H1 (cell line): Measurements from ENCODE around the gene NME7. TPM values are rescaled to one million over a fixed set of nuclear protein-coding genes. Genes with fewer than 3 reads are reported as not detected.

Source experiments
- CTCF ChIA-PET: fragments of 300-600 bp; sonication (Branson Sonifier 250); formaldehyde crosslinking; loops from one replicate; lab custom pipeline; 2021; ENCODE audit not compliant: partially characterized antibody; lab: Charles Lee
- POLR2A ChIA-PET: fragments of 300-600 bp; sonication (Branson Sonifier 250); formaldehyde crosslinking; loops from one replicate; lab custom pipeline; 2021; ENCODE audit warnings: inconsistent platforms; ENCODE audit not compliant: partially characterized antibody; lab: Charles Lee
- DNase-seq, 2 experiments: peaks; one replicate each; pipeline versions ENCODE4 v3.0.0 to v3.0.0-alpha.2; 2010 to 2022; ENCODE audit warnings: low spot score in 2 of 2, low read depth in 1 of 2, mixed read lengths in 1 of 2
- FAIRE-seq: peaks from 2 replicates; lab custom pipeline; 2011; peaks lifted over from hg19 to GRCh38; lab: Jason Lieb, UNC
- H2AFZ ChIP-seq: 2 replicates; pipeline ENCODE4 v1.8.1; 2012; ENCODE audit warnings: low read length, inconsistent platforms
- H2AK5ac ChIP-seq: 2 replicates; pipeline ENCODE4 v1.6.1; 2013; ENCODE audit warnings: low read depth, low read length
- H2BK120ac ChIP-seq: replicated peaks from 2 replicates; pipeline ENCODE3; 2013; ENCODE audit warnings: low read depth, low read length, inconsistent platforms
- H2BK12ac ChIP-seq: 2 replicates; pipeline ENCODE4 v1.6.1; 2013; ENCODE audit warnings: low read depth, low read length
- H2BK15ac ChIP-seq: 2 replicates; pipeline ENCODE4 v1.6.1; 2013; ENCODE audit warnings: low read length
- H2BK20ac ChIP-seq: 2 replicates; pipeline ENCODE4 v1.6.1; 2013; ENCODE audit warnings: low read length
- H2BK5ac ChIP-seq: 2 replicates; pipeline ENCODE4 v1.6.1; 2013; ENCODE audit warnings: low read depth, low read length
- H3K14ac ChIP-seq: 2 replicates; pipeline ENCODE4 v1.6.1; 2013; ENCODE audit warnings: inconsistent platforms; ENCODE audit not compliant: insufficient read length
- H3K18ac ChIP-seq: 2 replicates; pipeline ENCODE4 v1.6.1; 2013; ENCODE audit warnings: low read length; ENCODE audit errors: extremely low read depth
- H3K23ac ChIP-seq: 2 replicates; pipeline ENCODE4 v1.6.1; 2013; ENCODE audit warnings: inconsistent platforms; ENCODE audit not compliant: insufficient read length
- H3K23me2 ChIP-seq: 2 replicates; pipeline ENCODE4 v1.6.1; 2013; ENCODE audit warnings: low read depth, low read length
- H3K27ac ChIP-seq: 2 replicates; pipeline ENCODE4 v1.6.1; 2011; ENCODE audit warnings: low read depth, low read length, inconsistent platforms
- H3K27me3 ChIP-seq, 4 experiments: replicated peaks in 1 of 4; 1 replicate in 1 of 4; 2 replicates in 3 of 4; pipeline versions ENCODE4 v1.6.1 to v1.8.1; 2011 to 2013; ENCODE audit warnings: low read length in 3 of 4, mild to moderate bottlenecking in 3 of 4, inconsistent platforms in 2 of 4, mixed read lengths in 2 of 4, moderate library complexity in 1 of 4; ENCODE audit not compliant: control insufficient read depth in 3 of 4, insufficient read depth in 3 of 4; ENCODE audit errors: extremely low read depth in 1 of 4
- H3K36me3 ChIP-seq, 4 experiments: 2 replicates each; pipeline versions ENCODE4 v1.6.1 to v1.8.1; 2011 to 2013; ENCODE audit warnings: mild to moderate bottlenecking in 4 of 4, low read length in 3 of 4, moderate library complexity in 2 of 4, control low read depth in 1 of 4, inconsistent platforms in 1 of 4; ENCODE audit not compliant: insufficient read depth in 4 of 4, control insufficient read depth in 2 of 4
- H3K4ac ChIP-seq: replicated peaks from 2 replicates; pipeline ENCODE3; 2013; ENCODE audit warnings: low read length, low read depth, mixed read lengths, inconsistent platforms; ENCODE audit not compliant: insufficient read length
- H3K4me1 ChIP-seq, 4 experiments: replicated peaks in 1 of 4; 1 replicate in 1 of 4; 2 replicates in 3 of 4; pipeline versions ENCODE4 v1.6.1 to v1.8.1; 2011 to 2013; ENCODE audit warnings: low read length in 3 of 4, inconsistent platforms in 2 of 4, mixed read lengths in 1 of 4; ENCODE audit not compliant: insufficient read depth in 4 of 4, control insufficient read depth in 3 of 4
- H3K4me2 ChIP-seq, 2 experiments: 2 replicates each; pipeline versions ENCODE4 v1.6.1 to v1.8.1; 2011 to 2013; ENCODE audit warnings: low read depth in 2 of 2, low read length in 2 of 2, control low read depth in 1 of 2, inconsistent platforms in 1 of 2, mild to moderate bottlenecking in 1 of 2; ENCODE audit not compliant: insufficient read depth in 1 of 2
- H3K4me3 ChIP-seq, 4 experiments: fragments of 200-600, 300-600 bp in 1 of 4; sonication (generic), shearing (Covaris generic), sonication (Bioruptor Twin) in 1 of 4; 2 replicates each; pipeline versions ENCODE4 v1.5.1 to v1.8.1; 2011 to 2016; ENCODE audit warnings: low read length in 4 of 4, low read depth in 3 of 4, control low read depth in 2 of 4, inconsistent platforms in 2 of 4, mild to moderate bottlenecking in 2 of 4, mixed read lengths in 1 of 4, moderate library complexity in 1 of 4; ENCODE audit not compliant: insufficient read depth in 2 of 4; ENCODE audit errors: extremely low read depth in 1 of 4
- H3K56ac ChIP-seq: replicated peaks from 2 replicates; pipeline ENCODE3; 2013; ENCODE audit warnings: low read depth, mild to moderate bottlenecking, mixed read lengths, low read length, inconsistent platforms; ENCODE audit not compliant: insufficient read length
- H3K79me1 ChIP-seq: 2 replicates; pipeline ENCODE4 v1.6.1; 2013; ENCODE audit warnings: low read depth, low read length, control low read depth
- H3K79me2 ChIP-seq, 2 experiments: 2 replicates each; pipeline versions ENCODE4 v1.6.1 to v1.8.1; 2012 to 2013; ENCODE audit warnings: low read length in 2 of 2, mild to moderate bottlenecking in 2 of 2, inconsistent platforms in 1 of 2; ENCODE audit not compliant: insufficient read depth in 2 of 2, control insufficient read depth in 1 of 2
- H3K9ac ChIP-seq, 4 experiments: replicated peaks in 1 of 4; 1 replicate in 1 of 4; 2 replicates in 3 of 4; pipeline versions ENCODE4 v1.6.1 to v1.8.1; 2011 to 2013; ENCODE audit warnings: low read depth in 3 of 4, low read length in 3 of 4, control low read depth in 2 of 4, mild to moderate bottlenecking in 2 of 4, moderate library complexity in 2 of 4, inconsistent platforms in 1 of 4; ENCODE audit errors: extremely low read depth in 1 of 4
- H3K9me3 ChIP-seq, 2 experiments: 2 replicates each; pipeline versions ENCODE4 v1.6.1 to v1.8.1; 2012 to 2013; ENCODE audit warnings: mild to moderate bottlenecking in 2 of 2, moderate library complexity in 2 of 2, control low read depth in 1 of 2, inconsistent platforms in 1 of 2, low read depth in 1 of 2, low read length in 1 of 2, mixed read lengths in 1 of 2; ENCODE audit not compliant: insufficient read depth in 2 of 2
- H4K20me1 ChIP-seq, 2 experiments: replicated peaks in 1 of 2; 2 replicates each; pipeline versions ENCODE3 to v1.8.1; 2011 to 2013; ENCODE audit warnings: inconsistent platforms in 2 of 2, low read length in 2 of 2, mild to moderate bottlenecking in 1 of 2; ENCODE audit not compliant: insufficient read depth in 2 of 2, control insufficient read depth in 1 of 2
- H4K5ac ChIP-seq: 2 replicates; pipeline ENCODE4 v1.6.1; 2013; ENCODE audit warnings: low read length, low read depth, mixed read lengths, inconsistent platforms; ENCODE audit not compliant: insufficient read length
- H4K8ac ChIP-seq: 2 replicates; pipeline ENCODE4 v1.8.0; 2013; ENCODE audit warnings: mild to moderate bottlenecking, moderate library complexity, low read length, inconsistent platforms; ENCODE audit not compliant: insufficient read depth; ENCODE audit errors: extremely low read depth
- H4K91ac ChIP-seq: replicated peaks from 2 replicates; pipeline ENCODE3; 2013; ENCODE audit warnings: low read length, mixed read lengths, inconsistent platforms; ENCODE audit not compliant: insufficient read length
- CREB1 ChIP-seq: IDR thresholded peaks from 2 replicates; pipeline ENCODE4 v1.6.1; 2012; ENCODE audit warnings: inconsistent platforms
- EP300 ChIP-seq, 2 experiments: IDR thresholded peaks; 1 replicate in 1 of 2; 2 replicates in 1 of 2; pipeline ENCODE4 v1.6.1; 2011 to 2012; ENCODE audit warnings: low read depth in 2 of 2, low read length in 2 of 2, mild to moderate bottlenecking in 2 of 2, borderline replicate concordance in 1 of 2, inconsistent platforms in 1 of 2, moderate library complexity in 1 of 2
- KDM1A ChIP-seq: fragments of 200-600, 300-600 bp; sonication (generic); IDR thresholded peaks from 2 replicates; pipeline ENCODE4 v1.7.1; 2016; ENCODE audit warnings: mild to moderate bottlenecking, low read length, borderline replicate concordance
- polyA plus RNA-seq, 7 experiments: library from polyadenylated mRNA; depleted of rRNA in 3 of 7; stranded (reverse) in 5 of 7; unstranded in 2 of 7; fragments of >200 nt in 5 of 7; fragments of 200-250 nt in 2 of 7; gene quantifications; 1 replicate in 5 of 7; 2 replicates in 1 of 7; 4 replicates in 1 of 7; pipeline versions ENCODE4 v1.2.1 to v1.2.3, GENCODE V29; 2011 to 2013; ENCODE audit warnings: missing spikeins in 2 of 7, mixed read lengths in 2 of 7
- total RNA-seq: library from RNA; stranded (reverse); fragmentation: NEBNext Ultra II Directional; extraction: Animal tissue kit (Norgen Biotek cat#: 25700); gene quantifications from 2 replicates; pipeline ENCODE4 v1.2.1, GENCODE V29; 2021

Gene NME7
- total and polyA plus RNA-seq, 2 of the 8 experiments (the other 6 are each of a cell fraction or from before 2014, with no cell fraction given), result 11.6 to 28.5 TPM

DNA sequence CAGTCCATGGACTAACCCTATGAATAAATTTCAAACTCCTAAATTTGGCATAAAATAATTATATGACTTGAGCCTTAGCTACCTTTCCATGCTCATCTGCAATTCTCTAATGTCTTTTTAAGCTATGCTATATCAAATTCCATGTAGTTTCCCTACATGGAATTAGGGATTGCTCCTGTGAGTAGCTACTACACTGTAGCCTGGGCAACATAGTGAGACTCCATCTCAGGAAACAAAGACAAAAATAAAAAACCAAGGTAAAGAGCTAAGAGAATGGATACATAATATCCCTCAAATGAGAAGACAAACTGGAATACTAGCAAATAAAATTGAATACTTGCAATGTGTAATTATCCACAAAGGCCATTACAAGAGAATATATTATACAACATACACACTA is 223.6 kb downstream of the NME7 start:
- Histone ChIP-seq H3K79me2 (no peaks in the 10 kb centered on the region), H4K5ac (no peak overlapping the region), H3K9me3 (no peaks in the 10 kb centered on the region), H2BK15ac (no peak overlapping the region), H4K20me1 (no peaks in the 10 kb centered on the region), H2AK5ac (no peak overlapping the region), H3K4me2 (no peak overlapping the region), H3K4ac (no peak overlapping the region), H2BK120ac (no peak overlapping the region), H3K4me1 (no peaks in the 10 kb centered on the region), H3K56ac (no peak overlapping the region), H3K27ac (no peak overlapping the region), H3K79me1 (no peaks in the 10 kb centered on the region), H4K91ac (no peak overlapping the region), H3K23me2 (no peaks in the 10 kb centered on the region), H3K14ac (no peak overlapping the region), H3K4me3 (no peak overlapping the region), H2BK12ac (no peak overlapping the region), H2AFZ (no peak overlapping the region), H2BK5ac (no peak overlapping the region), H3K36me3 (no peaks in the 10 kb centered on the region), H2BK20ac (no peak overlapping the region), H3K18ac (no peak overlapping the region), H3K9ac (no peak overlapping the region), H3K23ac (no peak overlapping the region), H4K8ac (no peak overlapping the region), H3K27me3 (no peaks in the 10 kb centered on the region)
- DNase-seq (no peak), FAIRE-seq (no peak)
- POLR2A ChIA-PET, result no interaction called here
- CTCF ChIA-PET, result interaction anchor here (0.9 to 2.1 kb wide), 4 partner anchors 10 to 508 kb away, joined by 3 to 7 read pairs (median 4); no protein-coding TSS in a partner anchor
- TF ChIP-seq CREB1 (no peak), KDM1A (no peak), EP300 (IDR thresholded peaks at IDR 0.05; ENCODE audit: borderline replicate concordance in 1 of 2, low read depth in 2 of 2, low read length in 2 of 2) (no peak)
